ENCODE results near the gene KHDRBS2. TPM values are rescaled to one million over a fixed set of nuclear protein-coding genes. Genes with fewer than 3 reads are reported as not detected.

Gene KHDRBS2
- total RNA-seq, 1 donor from 2014 or later: not detected

GRCh38 chr6:62296541-62296940 lies 10.5 kb upstream of the KHDRBS2 start:
- Histone ChIP-seq H3K9me3 (no peaks in the 10 kb centered on the region), H3K36me3 (no peaks in the 10 kb centered on the region), H3K27me3 (no peaks in the 10 kb centered on the region), H3K27ac (no peak overlapping the region), H3K4me3 (no peak overlapping the region), H3K4me1 (no peaks in the 10 kb centered on the region)
- TF ChIP-seq CTCF (IDR thresholded peaks at IDR 0.05): no peak
- intact Hi-C loops (cut with DNase I): no loop called here
- no peak for DNase-seq (ENCODE audit: low spot score in 2 of 2)

- H3K4me3 ChIP-seq: no peak overlapping the region
- no peaks in the 10 kb centered on the region for H3K9me3 ChIP-seq
- intact Hi-C loops (cut with DNase I): no loop called here
- no peak for TF ChIP-seq CTCF (IDR thresholded peaks at IDR 0.05)
- no peaks in the 10 kb centered on the region for H3K27me3 ChIP-seq
- H3K27ac ChIP-seq: no peak overlapping the region
- DNase-seq (ENCODE audit: low spot score in 2 of 2): no peak
- H3K36me3 ChIP-seq: no peaks in the 10 kb centered on the region
- H3K4me1 ChIP-seq: no peaks in the 10 kb centered on the region
Measured at GRCh38 chr6:62288974-62289373, 2.9 kb upstream of the KHDRBS2 start.

- Histone ChIP-seq H3K36me3 (no peaks in the 10 kb centered on the region), H3K27me3 (no peaks in the 10 kb centered on the region), H3K4me3 (no peak overlapping the region), H3K27ac (no peak overlapping the region), H3K9me3 (no peaks in the 10 kb centered on the region), H3K4me1 (no peaks in the 10 kb centered on the region)
- no peak for TF ChIP-seq CTCF (IDR thresholded peaks at IDR 0.05)
- intact Hi-C loops (cut with DNase I): no loop called here
- DNase-seq (ENCODE audit: low spot score in 2 of 2): no peak
Measured at GRCh38 chr6:62288562-62288961, 2.5 kb upstream of the KHDRBS2 start.

- TF ChIP-seq CTCF (IDR thresholded peaks at IDR 0.05): no peak
- DNase-seq (ENCODE audit: low spot score in 2 of 2): no peak
- no peaks in the 10 kb centered on the region for H3K36me3 ChIP-seq
- H3K27me3 ChIP-seq: no peaks in the 10 kb centered on the region
- intact Hi-C loops (cut with DNase I): no loop called here
- H3K9me3 ChIP-seq: no peaks in the 10 kb centered on the region
- H3K27ac ChIP-seq: no peak overlapping the region
- H3K4me3 ChIP-seq: peak overlapping the region; percentile 53 to 57
- no peaks in the 10 kb centered on the region for H3K4me1 ChIP-seq
Measured at GRCh38 chr6:62286470-62286843, 432 bp upstream of the KHDRBS2 start.

- no peaks in the 10 kb centered on the region for H3K27me3 ChIP-seq
- no peak for TF ChIP-seq CTCF (IDR thresholded peaks at IDR 0.05)
- no peaks in the 10 kb centered on the region for H3K4me1 ChIP-seq
- no peak overlapping the region for H3K27ac ChIP-seq
- no peak for DNase-seq (ENCODE audit: low spot score in 2 of 2)
- no peaks in the 10 kb centered on the region for H3K36me3 ChIP-seq
- H3K9me3 ChIP-seq: no peaks in the 10 kb centered on the region
- intact Hi-C loops (cut with DNase I): no loop called here
- no peak overlapping the region for H3K4me3 ChIP-seq
Measured at GRCh38 chr6:62284725-62285124, 1.3 kb downstream of the KHDRBS2 start.

- H3K4me1 ChIP-seq: no peaks in the 10 kb centered on the region
- no peaks in the 10 kb centered on the region for H3K9me3 ChIP-seq
- TF ChIP-seq CTCF (IDR thresholded peaks at IDR 0.05): peak in 2 of 3 experiments; percentile 20 to 47
- DNase-seq (ENCODE audit: low spot score in 2 of 2): no peak
- no peaks in the 10 kb centered on the region for H3K27me3 ChIP-seq
- no peaks in the 10 kb centered on the region for H3K36me3 ChIP-seq
- no peak overlapping the region for H3K4me3 ChIP-seq
- intact Hi-C loops (cut with DNase I): no loop called here
- no peak overlapping the region for H3K27ac ChIP-seq
Measured at GRCh38 chr6:62283796-62284411, 2.1 kb downstream of the KHDRBS2 start.

Data from ascending aorta (tissue), 2 donors.